Transverse colon (tissue), 4 donors: ENCODE measurements around the gene POLE.

Experiments
- CTCF ChIP-seq, 5 experiments: fragments of 200-600 bp in 3 of 5; fragments of 450-650 bp in 2 of 5; sonication (generic) in 3 of 5; IDR thresholded peaks; 1 replicate in 2 of 5; 2 replicates in 3 of 5; pipeline ENCODE4 v1.5.1; 2016 to 2017; ENCODE audit warnings: antibody characterized with exemption in 5 of 5, inconsistent platforms in 3 of 5, mild to moderate bottlenecking in 2 of 5, moderate library complexity in 1 of 5
- POLR2AphosphoS5 ChIP-seq, 3 donors: sonication (generic); formaldehyde crosslinking; IDR thresholded peaks; one replicate each; pipeline ENCODE4 v1.6.1; 2016; ENCODE audit warnings: antibody characterized with exemption in 3 of 3

GRCh38 chr12:132600048-132601032 is 86.8 kb downstream of the POLE start:
- peak; percentile 48 to 62 (median 56) for TF ChIP-seq CTCF (IDR thresholded peaks at IDR 0.05)
- no peak for TF ChIP-seq POLR2AphosphoS5 (IDR thresholded peaks at IDR 0.05)
